Stimulated activated CD4-positive, alpha-beta T cell treated with anti-CD3 and anti-CD28 coated beads, Interleukin-2, amount 100 ng/mL, for 48 hours (primary cell): Measurements from ENCODE around the gene LRRC23.
A peak's percentile ranks its signal among the peaks of the same experiment; 100 is the strongest.

ENCODE experiments used
- DNase-seq, 2 donors: peaks; one replicate each; pipeline ENCODE4 v3.0.0-alpha.2; 2020

Gene LRRC23

GRCh38 chr12:6944381-6945186 is 40.0 kb downstream of the LRRC23 start:
- peak; percentile 80 to 84 for DNase-seq

GRCh38 chr12:6945613-6946012 is 41.0 kb downstream of the LRRC23 start:
- no peak for DNase-seq

- DNase-seq = peak in 1 of 2 donors; percentile 53
These were observed 41.7 kb downstream of the LRRC23 start for GRCh38 chr12:6946033-6946919.

GRCh38 chr12:6946920-6947374 is 42.3 kb downstream of the LRRC23 start:
- no peak for DNase-seq

- DNase-seq = no peak
These were observed 43.0 kb downstream of the LRRC23 start for GRCh38 chr12:6947615-6948014.

- no peak for DNase-seq
These were observed 44.4 kb downstream of the LRRC23 start for GRCh38 chr12:6948873-6949594.

- no peak for DNase-seq
These were observed 45.8 kb downstream of the LRRC23 start for GRCh38 chr12:6950401-6950801.

- peak in 1 of 2 donors; percentile 45 for DNase-seq
These were observed 46.4 kb downstream of the LRRC23 start, which contains the start of gene PTPN6 for GRCh38 chr12:6950811-6951540. Gene PTPN6 (plus strand): TSS chr12:6951356. CDS start chr12:6951513, 157 bp downstream.

- no peak for DNase-seq
These were observed 47.0 kb downstream of the LRRC23 start for GRCh38 chr12:6951551-6952120.

GRCh38 chr12:6952121-6952862 is 47.7 kb downstream of the LRRC23 start:
- no peak for DNase-seq

GRCh38 chr12:6952863-6953441 is 48.3 kb downstream of the LRRC23 start:
- no peak for DNase-seq

- DNase-seq = peak; percentile 64 to 71
These were observed 49.1 kb downstream of the LRRC23 start for GRCh38 chr12:6953442-6954315.

GRCh38 chr12:6954316-6955107 is 49.9 kb downstream of the LRRC23 start:
- DNase-seq = no peak

GRCh38 chr12:6955108-6956020 is 50.7 kb downstream of the LRRC23 start:
- DNase-seq = no peak

- no peak for DNase-seq
These were observed 51.6 kb downstream of the LRRC23 start for GRCh38 chr12:6956021-6956727.

GRCh38 chr12:6957151-6957701 is 52.6 kb downstream of the LRRC23 start:
- no peak for DNase-seq
